Astrocyte of the cerebellum (primary cell): ENCODE results near the gene GALNT10.
A peak's percentile ranks its signal among the peaks of the same experiment; 100 is the strongest.

ENCODE experiments used
- DNase-seq: peaks from one replicate; pipeline ENCODE4 v3.0.0-alpha.2; 2011; ENCODE audit warnings: low read depth
- H3K4me3 ChIP-seq: 2 replicates; pipeline ENCODE4 v1.5.1; 2011; ENCODE audit warnings: mild to moderate bottlenecking, low read depth, low read length, moderate library complexity
- CTCF ChIP-seq: IDR thresholded peaks from 2 replicates; pipeline ENCODE4 v1.5.1; 2012; ENCODE audit warnings: low read length, low read depth, moderate library complexity, mild to moderate bottlenecking; ENCODE audit errors: missing control alignments
- in situ Hi-C: cut with HindIII; loops from 2 replicates; pipeline ENCODE4 v1.10.0; 2017; ENCODE audit warnings: low sequenced_read_pairs

GALNT10 gene

GRCh38 chr5:154435226-154435625 is 244.7 kb downstream of the GALNT10 start:
- DNase-seq, result no peak
- in situ Hi-C loops, result no loop called here
- no peak for TF ChIP-seq CTCF
- no peak overlapping the region for H3K4me3 ChIP-seq

- TF ChIP-seq CTCF, result no peak
- DNase-seq, result no peak
- H3K4me3 ChIP-seq, result no peak overlapping the region
- in situ Hi-C loops, result no loop called here
Observed at GRCh38 chr5:154437281-154437965, 246.9 kb downstream of the GALNT10 start.

GRCh38 chr5:154440540-154440939 is 250.0 kb downstream of the GALNT10 start:
- no peak for TF ChIP-seq CTCF
- H3K4me3 ChIP-seq, result no peak overlapping the region
- in situ Hi-C loops, result no loop called here
- no peak for DNase-seq

- DNase-seq, result no peak
- in situ Hi-C loops, result no loop called here
- no peak for TF ChIP-seq CTCF
Observed at GRCh38 chr5:154442801-154443200, 252.3 kb downstream of the GALNT10 start.

GRCh38 chr5:154444556-154445421 is 254.3 kb downstream of the GALNT10 start:
- no peak for TF ChIP-seq CTCF
- in situ Hi-C loops, result no loop called here
- DNase-seq, result no peak
- peak overlapping the region; percentile 88 for H3K4me3 ChIP-seq

More at GRCh38 chr5:154442801-154443200, 252.3 kb downstream of the GALNT10 start:
- H3K4me3 ChIP-seq, result no peak overlapping the region

GRCh38 chr5:154445422-154446194 is 255.1 kb downstream of the GALNT10 start, which contains the start of gene SAP30L:
TSS of gene SAP30L (plus strand) at chr5:154445997. CDS start at chr5:154446605, 608 bp downstream.
- in situ Hi-C loops, result no loop called here
- TF ChIP-seq CTCF, result no peak
- H3K4me3 ChIP-seq, result peak within 1 kb of the TSS; percentile 88
- DNase-seq, result peak; percentile 76
